Neural cell (in vitro differentiated cells): Measurements from ENCODE around the gene GPR25. TPM values are rescaled to one million over a fixed set of nuclear protein-coding genes. Genes with fewer than 3 reads are reported as not detected.

Source experiments
- H2AFZ ChIP-seq: fragments of 200-600, 300-800 bp; sonication (generic), shearing (Covaris generic); 2 replicates; pipeline ENCODE4 v1.6.0; 2014; ENCODE audit warnings: low read depth, mild to moderate bottlenecking, antibody characterized with exemption, low read length, moderate library complexity
- H3F3A ChIP-seq: fragments of 200-600 bp; shearing (Covaris generic); 2 replicates; pipeline ENCODE4 v1.6.1; 2016; ENCODE audit warnings: mild to moderate bottlenecking, moderate library complexity, mixed read lengths, antibody characterized with exemption, low read length; ENCODE audit not compliant: insufficient read depth, poor library complexity, severe bottlenecking
- H3K27ac ChIP-seq: fragments of 200-600, 300-800 bp; sonication (generic), shearing (Covaris generic); 2 replicates; pipeline ENCODE4 v1.5.1; 2014; ENCODE audit warnings: mild to moderate bottlenecking, low read length, moderate library complexity
- H3K27me3 ChIP-seq: fragments of 300-800, 200-600 bp; sonication (generic), shearing (Covaris generic); 2 replicates; pipeline ENCODE4 v1.6.0; 2014; ENCODE audit warnings: mild to moderate bottlenecking, low read depth, low read length, moderate library complexity; ENCODE audit not compliant: insufficient read depth
- H3K36me3 ChIP-seq: fragments of 300-800, 200-600 bp; sonication (generic), shearing (Covaris generic); 2 replicates; pipeline ENCODE4 v1.5.1; 2014; ENCODE audit warnings: mild to moderate bottlenecking, antibody characterized with exemption, low read length, moderate library complexity; ENCODE audit not compliant: insufficient read depth
- H3K4me2 ChIP-seq: fragments of 300-800, 200-600 bp; sonication (generic), shearing (Covaris generic); 2 replicates; pipeline ENCODE4 v1.6.0; 2014; ENCODE audit warnings: mild to moderate bottlenecking, low read length
- H3K4me3 ChIP-seq: fragments of 300-800, 200-600 bp; sonication (generic), shearing (Covaris generic); 2 replicates; pipeline ENCODE4 v1.5.1; 2014; ENCODE audit warnings: mild to moderate bottlenecking, low read length, moderate library complexity
- H3K79me2 ChIP-seq: fragments of 200-600 bp; shearing (Covaris generic); replicated peaks from 2 replicates; pipeline ENCODE4 v1.6.0; 2014; ENCODE audit warnings: mild to moderate bottlenecking, low read length, moderate library complexity; ENCODE audit not compliant: insufficient read depth
- H3K9ac ChIP-seq: fragments of 300-800, 200-600 bp; sonication (generic), shearing (Covaris generic); 2 replicates; pipeline ENCODE4 v1.6.1; 2016; ENCODE audit warnings: mild to moderate bottlenecking, low read length, mixed read lengths
- H3K9me2 ChIP-seq: fragments of 200-600 bp; shearing (Covaris generic); 2 replicates; pipeline ENCODE4 v1.6.1; 2016; ENCODE audit warnings: mild to moderate bottlenecking, low read length, mixed read lengths; ENCODE audit not compliant: insufficient read depth
- H3K9me3 ChIP-seq: fragments of 200-600, 300-800 bp; sonication (generic), shearing (Covaris generic); 2 replicates; pipeline ENCODE4 v1.6.1; 2016; ENCODE audit warnings: mild to moderate bottlenecking, mixed run types, low read length, moderate library complexity, mixed read lengths
- H4K20me1 ChIP-seq: fragments of 200-600 bp; shearing (Covaris generic); 2 replicates; pipeline ENCODE4 v1.6.1; 2016; ENCODE audit warnings: mild to moderate bottlenecking, mixed run types; ENCODE audit not compliant: insufficient read depth
- CTCF ChIP-seq: fragments of 450-650 bp; IDR thresholded peaks from 2 replicates; pipeline ENCODE4 v1.5.1; 2014; ENCODE audit warnings: antibody characterized with exemption, mild to moderate bottlenecking, moderate library complexity; ENCODE audit not compliant: poor library complexity, severe bottlenecking
- EP300 ChIP-seq: fragments of 450-650 bp; conservative IDR thresholded peaks from 2 replicates; pipeline ENCODE4 v1.6.1; 2014; ENCODE audit warnings: antibody characterized with exemption, mild to moderate bottlenecking, moderate library complexity; ENCODE audit not compliant: poor library complexity, severe bottlenecking
- EZH2 ChIP-seq: fragments of 200-600, 300-800 bp; shearing (Covaris generic), sonication (generic); IDR thresholded peaks from 2 replicates; pipeline ENCODE4 v1.6.1; 2014; ENCODE audit warnings: antibody characterized with exemption, low read length, borderline replicate concordance, mild to moderate bottlenecking; ENCODE audit not compliant: insufficient read depth, poor library complexity, severe bottlenecking
- MXI1 ChIP-seq: fragments of 450-650 bp; conservative IDR thresholded peaks from 2 replicates; pipeline ENCODE4 v1.6.1; 2014; ENCODE audit warnings: antibody characterized with exemption, mild to moderate bottlenecking; ENCODE audit not compliant: poor library complexity, severe bottlenecking
- POLR2AphosphoS5 ChIP-seq: IDR thresholded peaks from 2 replicates; pipeline ENCODE4 v1.6.1; 2012
- RAD21 ChIP-seq: fragments of 450-650 bp; conservative IDR thresholded peaks from 2 replicates; pipeline ENCODE4 v1.6.1; 2014; ENCODE audit warnings: antibody characterized with exemption, mild to moderate bottlenecking, moderate library complexity
- REST ChIP-seq: IDR thresholded peaks from 2 replicates; pipeline ENCODE4 v1.6.1; 2012; ENCODE audit warnings: borderline replicate concordance
- SMC3 ChIP-seq: fragments of 450-650 bp; conservative IDR thresholded peaks from 2 replicates; pipeline ENCODE4 v1.6.1; 2014; ENCODE audit warnings: antibody characterized with exemption, mild to moderate bottlenecking, moderate library complexity; ENCODE audit not compliant: poor library complexity
- TAF1 ChIP-seq: IDR thresholded peaks from 2 replicates; pipeline ENCODE4 v1.6.1; 2012; ENCODE audit warnings: low read depth
- polyA plus RNA-seq: library from polyadenylated mRNA; depleted of rRNA; stranded (reverse); fragments of >200 nt; gene quantifications from 2 replicates; pipeline ENCODE4 v1.2.3, GENCODE V29; 2014

GPR25 gene
- polyA plus RNA-seq, 1 donor from 2014 or later = not detected

- Histone ChIP-seq H3F3A (no peaks in the 10 kb centered on the region), H3K9me3 (no peaks in the 10 kb centered on the region), H3K79me2 (no peaks in the 10 kb centered on the region), H3K9ac (no peak overlapping the region), H3K4me2 (no peak overlapping the region), H3K27me3 (no peaks in the 10 kb centered on the region), H2AFZ (no peak overlapping the region), H3K4me3 (no peak overlapping the region), H3K36me3 (no peaks in the 10 kb centered on the region), H3K9me2 (no peaks in the 10 kb centered on the region), H4K20me1 (no peaks in the 10 kb centered on the region), H3K27ac (no peak overlapping the region)
- no peak for TF ChIP-seq CTCF
- no peak for TF ChIP-seq REST
- no peak for TF ChIP-seq TAF1
- TF ChIP-seq SMC3 = no peak
- TF ChIP-seq EZH2 = no peak
- no peak for TF ChIP-seq MXI1
- no peak for TF ChIP-seq EP300
- TF ChIP-seq POLR2AphosphoS5 = no peak
- no peak for TF ChIP-seq RAD21
These were observed 43.9 kb downstream of the GPR25 start for GRCh38 chr1:200916681-200917080.

GRCh38 chr1:200917291-200917817 lies 44.6 kb downstream of the GPR25 start:
- no peak overlapping the region for H2AFZ ChIP-seq
- H3F3A ChIP-seq = no peaks in the 10 kb centered on the region
- H3K4me2 ChIP-seq = no peak overlapping the region
- H3K9me3 ChIP-seq = no peaks in the 10 kb centered on the region
- H3K4me3 ChIP-seq = no peak overlapping the region
- H3K27me3 ChIP-seq = no peaks in the 10 kb centered on the region
- no peaks in the 10 kb centered on the region for H3K79me2 ChIP-seq
- H3K27ac ChIP-seq = no peak overlapping the region
- no peaks in the 10 kb centered on the region for H3K9me2 ChIP-seq
- H3K9ac ChIP-seq = no peak overlapping the region
- no peaks in the 10 kb centered on the region for H3K36me3 ChIP-seq
- no peaks in the 10 kb centered on the region for H4K20me1 ChIP-seq
- TF ChIP-seq RAD21 = no peak
- no peak for TF ChIP-seq REST
- no peak for TF ChIP-seq POLR2AphosphoS5
- no peak for TF ChIP-seq EZH2
- TF ChIP-seq TAF1 = no peak
- no peak for TF ChIP-seq EP300
- TF ChIP-seq SMC3 = no peak
- TF ChIP-seq CTCF = no peak
- no peak for TF ChIP-seq MXI1
